PC-9 (cell line): ENCODE measurements around the gene FAM184A.

Experiments
- CTCF ChIP-seq: fragments of 200-600 bp; sonication (generic); conservative IDR thresholded peaks from 2 replicates; pipeline ENCODE4 v1.6.1; 2017; ENCODE audit warnings: mixed run types, antibody characterized with exemption, mild to moderate bottlenecking, moderate library complexity
- EZH2 ChIP-seq: fragments of 200-600 bp; sonication (generic); IDR thresholded peaks from 2 replicates; pipeline ENCODE4 v1.8.0; 2017; ENCODE audit warnings: antibody characterized with exemption, low read depth

- TF ChIP-seq EZH2 (no peak), CTCF (no peak)
Observed at GRCh38 chr6:119126826-119127225, 48.4 kb upstream of the FAM184A start.
